WTC11 (cell line): ENCODE measurements around the gene RFPL4A. TPM values are rescaled to one million over a fixed set of nuclear protein-coding genes. Genes with fewer than 3 reads are reported as not detected.

ENCODE experiments used
- ATAC-seq: fragments of 200-7000 bp; cut with Tn5 transposase; 2 replicates; pipeline ENCODE4 v1.10.0; 2021; ENCODE audit warnings: mild to moderate bottlenecking, moderate library complexity
- CTCF ChIA-PET: fragments of 300-600 bp; sonication (Branson Sonifier 250); formaldehyde crosslinking; loops from one replicate; lab custom pipeline; 2021; ENCODE audit warnings: antibody characterized with exemption; lab: Charles Lee
- POLR2A ChIA-PET: fragments of 350-600 bp; sonication (Branson Sonifier 250); formaldehyde crosslinking; loops from one replicate; lab custom pipeline; 2021; ENCODE audit warnings: antibody characterized with exemption; lab: Charles Lee
- DNase-seq: peaks from one replicate; pipeline ENCODE4 v3.0.0; 2021; ENCODE audit warnings: low spot score
- H3K27ac Mint-ChIP-seq: 2 replicates; pipeline ENCODE4 v1.8.0; 2021; ENCODE audit warnings: mixed read lengths
- H3K27me3 Mint-ChIP-seq: 2 replicates; pipeline ENCODE4 v1.8.0; 2021; ENCODE audit warnings: low read depth, mild to moderate bottlenecking, moderate library complexity, mixed read lengths
- H3K36me3 Mint-ChIP-seq: 2 replicates; pipeline ENCODE4 v1.8.0; 2021; ENCODE audit warnings: mixed read lengths
- H3K4me1 Mint-ChIP-seq: 2 replicates; pipeline ENCODE4 v1.8.0; 2022; ENCODE audit warnings: mixed read lengths
- H3K4me3 Mint-ChIP-seq: 2 replicates; pipeline ENCODE4 v1.8.0; 2021; ENCODE audit warnings: mild to moderate bottlenecking, moderate library complexity, mixed read lengths
- H3K9me3 Mint-ChIP-seq: 2 replicates; pipeline ENCODE4 v1.8.0; 2021; ENCODE audit warnings: mixed read lengths
- ATF3 ChIP-seq: sonication (generic); formaldehyde crosslinking; conservative IDR thresholded peaks from 2 replicates; pipeline ENCODE4 v1.8.1; 2022; ENCODE audit warnings: mild to moderate bottlenecking, missing genetic modification reagents
- CREM ChIP-seq: sonication (generic); formaldehyde crosslinking; IDR thresholded peaks from 2 replicates; pipeline ENCODE4 v1.8.1; 2022; ENCODE audit warnings: mild to moderate bottlenecking, missing genetic modification reagents, moderate library complexity
- ESRRA ChIP-seq: sonication (generic); formaldehyde crosslinking; IDR thresholded peaks from 2 replicates; pipeline ENCODE4 v1.8.1; 2022; ENCODE audit warnings: mild to moderate bottlenecking, missing genetic modification reagents, borderline replicate concordance
- FOXK1 ChIP-seq: sonication (generic); formaldehyde crosslinking; IDR thresholded peaks from 2 replicates; pipeline ENCODE4 v1.8.0; 2022; ENCODE audit warnings: mild to moderate bottlenecking, moderate library complexity, missing genetic modification reagents
- GRHL2 ChIP-seq: fragments of 250-450 bp; sonication (Bioruptor Pico); IDR thresholded peaks from 2 replicates; pipeline ENCODE4 v1.8.0; 2022; ENCODE audit warnings: mild to moderate bottlenecking, moderate library complexity; ENCODE audit not compliant: insufficient replicate concordance, severe bottlenecking
- HMGA2 ChIP-seq: fragments of 250-450 bp; sonication (Bioruptor Pico); IDR thresholded peaks from 2 replicates; pipeline ENCODE4 v1.4.0; 2021; ENCODE audit warnings: mild to moderate bottlenecking, moderate library complexity
- KAT7 ChIP-seq: sonication (generic); formaldehyde crosslinking; IDR thresholded peaks from 2 replicates; pipeline ENCODE4 v1.8.1; 2023; ENCODE audit warnings: missing genetic modification reagents, mild to moderate bottlenecking, borderline replicate concordance
- MLX ChIP-seq: sonication (generic); formaldehyde crosslinking; IDR thresholded peaks from 2 replicates; pipeline ENCODE4 v1.8.1; 2023; ENCODE audit warnings: mild to moderate bottlenecking, missing genetic modification reagents, moderate library complexity
- NFATC4 ChIP-seq: fragments of 250-450 bp; sonication (Bioruptor Pico); IDR thresholded peaks from 2 replicates; pipeline ENCODE4 v1.9.0; 2021; ENCODE audit warnings: mild to moderate bottlenecking
- NR1H2 ChIP-seq: sonication (generic); formaldehyde crosslinking; IDR thresholded peaks from 2 replicates; pipeline ENCODE4 v1.9.0; 2021; ENCODE audit warnings: mild to moderate bottlenecking, moderate library complexity, missing genetic modification reagents
- PRRX2 ChIP-seq: fragments of 250-450 bp; sonication (Bioruptor Pico); IDR thresholded peaks from 2 replicates; pipeline ENCODE4 v1.8.0; 2021; ENCODE audit warnings: mild to moderate bottlenecking
- SP1 ChIP-seq: sonication (generic); formaldehyde crosslinking; conservative IDR thresholded peaks from 2 replicates; pipeline ENCODE4 v1.8.1; 2022; ENCODE audit warnings: missing genetic modification reagents
- TEAD4 ChIP-seq: sonication (generic); formaldehyde crosslinking; IDR thresholded peaks from 2 replicates; pipeline ENCODE4 v1.8.0; 2022; ENCODE audit warnings: mild to moderate bottlenecking, missing genetic modification reagents
- USF2 ChIP-seq: sonication (generic); formaldehyde crosslinking; IDR thresholded peaks from 2 replicates; pipeline ENCODE4 v1.8.1; 2023; ENCODE audit warnings: mild to moderate bottlenecking, missing genetic modification reagents, moderate library complexity
- ZBTB21 ChIP-seq: sonication (generic); formaldehyde crosslinking; IDR thresholded peaks from 2 replicates; pipeline ENCODE4 v1.8.1; 2023; ENCODE audit warnings: mild to moderate bottlenecking, missing genetic modification reagents, borderline replicate concordance
- ZBTB43 ChIP-seq: sonication (generic); formaldehyde crosslinking; IDR thresholded peaks from 2 replicates; pipeline ENCODE4 v1.8.1; 2023; ENCODE audit warnings: mild to moderate bottlenecking, missing genetic modification reagents
- ZMAT4 ChIP-seq: fragments of 250-450 bp; sonication (Bioruptor Pico); IDR thresholded peaks from 2 replicates; pipeline ENCODE4 v1.9.0; 2021; ENCODE audit warnings: mild to moderate bottlenecking
- ZNF263 ChIP-seq: sonication (generic); formaldehyde crosslinking; IDR thresholded peaks from 2 replicates; pipeline ENCODE4 v1.8.1; 2022; ENCODE audit warnings: low read depth, mild to moderate bottlenecking, moderate library complexity, missing genetic modification reagents
- ZNF317 ChIP-seq: sonication (generic); formaldehyde crosslinking; IDR thresholded peaks from 2 replicates; pipeline ENCODE4 v1.8.1; 2023; ENCODE audit warnings: low read depth, mild to moderate bottlenecking, moderate library complexity, missing genetic modification reagents, borderline replicate concordance
- ZNF396 ChIP-seq: fragments of 250-450 bp; sonication (Bioruptor Pico); IDR thresholded peaks from 2 replicates; pipeline ENCODE4 v1.8.0; 2021; ENCODE audit warnings: mild to moderate bottlenecking, moderate library complexity, borderline replicate concordance
- total RNA-seq: library from RNA; stranded (reverse); gene quantifications from 3 replicates; pipeline ENCODE4 v1.2.3, GENCODE V29; 2021
- TF ChIP-seq, protein P1 (sequence below): fragments of 250-450 bp; sonication (Bioruptor Pico); IDR thresholded peaks from 2 replicates; pipeline ENCODE4 v1.9.0; 2021; ENCODE audit warnings: mild to moderate bottlenecking, borderline replicate concordance
- TF ChIP-seq, protein P2 (sequence below): sonication (generic); formaldehyde crosslinking; IDR thresholded peaks from 2 replicates; pipeline ENCODE4 v1.8.1; 2022; ENCODE audit warnings: low read depth, mild to moderate bottlenecking, moderate library complexity, missing genetic modification reagents, borderline replicate concordance

RFPL4A gene
- total RNA-seq, 1 experiment from 2014 or later: not detected

- TF ChIP-seq, protein P1, sequence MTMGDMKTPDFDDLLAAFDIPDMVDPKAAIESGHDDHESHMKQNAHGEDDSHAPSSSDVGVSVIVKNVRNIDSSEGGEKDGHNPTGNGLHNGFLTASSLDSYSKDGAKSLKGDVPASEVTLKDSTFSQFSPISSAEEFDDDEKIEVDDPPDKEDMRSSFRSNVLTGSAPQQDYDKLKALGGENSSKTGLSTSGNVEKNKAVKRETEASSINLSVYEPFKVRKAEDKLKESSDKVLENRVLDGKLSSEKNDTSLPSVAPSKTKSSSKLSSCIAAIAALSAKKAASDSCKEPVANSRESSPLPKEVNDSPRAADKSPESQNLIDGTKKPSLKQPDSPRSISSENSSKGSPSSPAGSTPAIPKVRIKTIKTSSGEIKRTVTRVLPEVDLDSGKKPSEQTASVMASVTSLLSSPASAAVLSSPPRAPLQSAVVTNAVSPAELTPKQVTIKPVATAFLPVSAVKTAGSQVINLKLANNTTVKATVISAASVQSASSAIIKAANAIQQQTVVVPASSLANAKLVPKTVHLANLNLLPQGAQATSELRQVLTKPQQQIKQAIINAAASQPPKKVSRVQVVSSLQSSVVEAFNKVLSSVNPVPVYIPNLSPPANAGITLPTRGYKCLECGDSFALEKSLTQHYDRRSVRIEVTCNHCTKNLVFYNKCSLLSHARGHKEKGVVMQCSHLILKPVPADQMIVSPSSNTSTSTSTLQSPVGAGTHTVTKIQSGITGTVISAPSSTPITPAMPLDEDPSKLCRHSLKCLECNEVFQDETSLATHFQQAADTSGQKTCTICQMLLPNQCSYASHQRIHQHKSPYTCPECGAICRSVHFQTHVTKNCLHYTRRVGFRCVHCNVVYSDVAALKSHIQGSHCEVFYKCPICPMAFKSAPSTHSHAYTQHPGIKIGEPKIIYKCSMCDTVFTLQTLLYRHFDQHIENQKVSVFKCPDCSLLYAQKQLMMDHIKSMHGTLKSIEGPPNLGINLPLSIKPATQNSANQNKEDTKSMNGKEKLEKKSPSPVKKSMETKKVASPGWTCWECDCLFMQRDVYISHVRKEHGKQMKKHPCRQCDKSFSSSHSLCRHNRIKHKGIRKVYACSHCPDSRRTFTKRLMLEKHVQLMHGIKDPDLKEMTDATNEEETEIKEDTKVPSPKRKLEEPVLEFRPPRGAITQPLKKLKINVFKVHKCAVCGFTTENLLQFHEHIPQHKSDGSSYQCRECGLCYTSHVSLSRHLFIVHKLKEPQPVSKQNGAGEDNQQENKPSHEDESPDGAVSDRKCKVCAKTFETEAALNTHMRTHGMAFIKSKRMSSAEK (CRISPR knock-in tag): no peak
- no peak for TF ChIP-seq HMGA2 (CRISPR knock-in tag)
- TF ChIP-seq ESRRA (CRISPR knock-in tag): no peak
- no peak for TF ChIP-seq ZNF317 (CRISPR knock-in tag)
- TF ChIP-seq, all 79 proteins: peak for 2
Observed at GRCh38 chr19:55809381-55810058, 50.6 kb downstream of the RFPL4A start (continued).

DNA sequence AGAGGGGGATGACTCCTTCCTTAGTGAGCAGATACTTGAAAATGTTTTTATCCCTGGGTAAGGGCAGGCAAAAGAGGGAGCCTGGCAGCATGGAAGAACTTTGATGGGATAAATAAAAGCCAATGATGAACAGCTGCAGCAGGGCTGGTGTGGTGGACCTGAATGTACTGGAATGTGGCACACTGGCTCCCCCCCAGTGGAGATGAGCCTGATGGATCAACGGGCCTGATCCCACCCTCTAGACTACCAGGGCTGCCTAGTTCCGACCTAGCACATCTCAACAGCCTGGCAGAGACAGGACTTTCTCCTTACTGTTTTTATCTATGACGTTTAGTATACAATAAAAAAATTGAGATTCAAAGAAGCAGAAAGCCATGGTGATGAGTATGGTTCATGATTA lies 52.4 kb downstream of the RFPL4A start:
- DNase-seq: no peak
- Mint-ChIP-seq H3K4me1 (no peaks in the 10 kb centered on the region), H3K36me3 (peaks cover 78% of the 10 kb centered on the region), H3K9me3 (peaks cover 94% of the 10 kb centered on the region), H3K27ac (no peak overlapping the region), H3K27me3 (peaks cover 31% of the 10 kb centered on the region), H3K4me3 (no peak overlapping the region)
- ATAC-seq: no peak
- ChIA-PET CTCF (no interaction called here), POLR2A (no interaction called here)
- TF ChIP-seq PRRX2 (CRISPR knock-in tag) (no peak), FOXK1 (CRISPR knock-in tag) (no peak), ZBTB21 (CRISPR knock-in tag) (no peak), CREM (CRISPR knock-in tag) (no peak), USF2 (CRISPR knock-in tag) (no peak), SP1 (CRISPR knock-in tag) (no peak), NR1H2 (CRISPR knock-in tag) (no peak), TEAD4 (CRISPR knock-in tag) (no peak), NFATC4 (CRISPR knock-in tag) (no peak), ZNF396 (no peak), ZNF263 (no peak), KAT7 (no peak), ZMAT4 (CRISPR knock-in tag) (no peak)
- TF ChIP-seq, protein P2, sequence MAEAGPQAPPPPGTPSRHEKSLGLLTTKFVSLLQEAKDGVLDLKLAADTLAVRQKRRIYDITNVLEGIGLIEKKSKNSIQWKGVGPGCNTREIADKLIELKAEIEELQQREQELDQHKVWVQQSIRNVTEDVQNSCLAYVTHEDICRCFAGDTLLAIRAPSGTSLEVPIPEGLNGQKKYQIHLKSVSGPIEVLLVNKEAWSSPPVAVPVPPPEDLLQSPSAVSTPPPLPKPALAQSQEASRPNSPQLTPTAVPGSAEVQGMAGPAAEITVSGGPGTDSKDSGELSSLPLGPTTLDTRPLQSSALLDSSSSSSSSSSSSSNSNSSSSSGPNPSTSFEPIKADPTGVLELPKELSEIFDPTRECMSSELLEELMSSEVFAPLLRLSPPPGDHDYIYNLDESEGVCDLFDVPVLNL (CRISPR knock-in tag): no peak

DNA sequence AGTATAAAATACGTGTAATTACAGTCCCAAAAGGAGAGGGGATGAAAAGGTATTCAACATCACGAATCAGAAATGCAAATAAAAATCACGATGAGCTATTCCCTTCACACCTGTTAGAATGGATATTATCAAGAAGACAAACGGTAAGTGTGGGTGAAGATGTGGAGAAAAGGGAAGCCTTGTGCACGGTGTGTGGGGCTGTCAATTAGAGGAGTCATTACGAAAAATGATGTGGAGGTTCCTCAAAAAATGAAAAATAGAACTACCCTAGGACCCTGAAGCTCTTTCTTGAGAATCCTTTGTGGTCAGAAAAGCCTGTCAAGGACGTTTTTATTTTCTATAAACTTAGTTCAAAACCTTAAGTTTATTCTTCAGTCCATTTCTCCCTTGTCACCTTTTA lies 53.6 kb downstream of the RFPL4A start:
- ChIA-PET POLR2A (no interaction called here), CTCF (no interaction called here)
- H3K4me1 Mint-ChIP-seq: no peaks in the 10 kb centered on the region
- H3K27me3 Mint-ChIP-seq: peaks cover 24% of the 10 kb centered on the region
- no peak overlapping the region for H3K4me3 Mint-ChIP-seq
- peaks cover 94% of the 10 kb centered on the region for H3K9me3 Mint-ChIP-seq
- ATAC-seq (no peak), DNase-seq (no peak)
- peaks cover 77% of the 10 kb centered on the region for H3K36me3 Mint-ChIP-seq
- H3K27ac Mint-ChIP-seq: no peak overlapping the region
- TF ChIP-seq ATF3 (CRISPR knock-in tag) (no peak), MLX (CRISPR knock-in tag) (no peak), ZBTB43 (CRISPR knock-in tag) (no peak), GRHL2 (CRISPR knock-in tag) (no peak)
